Measurements from ENCODE around the gene FXYD3.
"Not testable (repeated sequence)": the region's sequence is repeated elsewhere in the genome, so short reads cannot be mapped to it uniquely, and the experiment has no call there.

Gene FXYD3

DNA sequence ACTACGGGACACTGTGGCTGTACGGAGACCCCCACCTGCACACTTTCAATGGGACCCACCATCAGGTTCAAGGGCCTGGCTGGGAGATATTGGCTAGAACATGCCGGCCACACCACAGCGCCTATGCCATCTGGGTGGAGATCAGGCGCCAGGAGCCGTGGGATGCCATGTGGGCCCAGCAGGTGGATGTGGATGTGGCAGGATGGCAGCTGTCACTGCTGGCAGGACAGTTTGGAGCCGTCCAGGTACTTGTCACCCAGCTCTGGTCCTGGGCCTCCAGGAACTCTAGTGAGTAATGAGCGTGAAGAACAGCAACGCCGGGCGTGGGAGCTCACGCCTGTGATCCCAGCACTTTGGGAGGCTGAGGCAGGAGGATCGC is 15.7 kb upstream of the FXYD3 start:
- Histone ChIP-seq H2AFZ (ENCODE audit: low read depth) (no peak overlapping the region), H3K27ac (no peak overlapping the region), H4K20me1 (ENCODE audit: insufficient read depth) (no peaks in the 10 kb centered on the region), H3K36me3 (ENCODE audit: insufficient read depth) (no peaks in the 10 kb centered on the region), H3K79me2 (ENCODE audit: insufficient read depth, low read depth) (no peaks in the 10 kb centered on the region), H3K4me2 (no peak overlapping the region), H3K9ac (no peak overlapping the region), H3K27me3 (ENCODE audit: insufficient read depth, low read depth) (peaks cover 6% of the 10 kb centered on the region; the same call in 1 of the 2 replicates), H3K4me1 (ENCODE audit: low read depth, poor library complexity, severe bottlenecking) (no peaks in the 10 kb centered on the region), H3K4me3 (IDR thresholded peaks at IDR 0.05; ENCODE audit: insufficient read depth, low read depth, low read length) (no peak overlapping the region)
- TF ChIP-seq, protein P1, sequence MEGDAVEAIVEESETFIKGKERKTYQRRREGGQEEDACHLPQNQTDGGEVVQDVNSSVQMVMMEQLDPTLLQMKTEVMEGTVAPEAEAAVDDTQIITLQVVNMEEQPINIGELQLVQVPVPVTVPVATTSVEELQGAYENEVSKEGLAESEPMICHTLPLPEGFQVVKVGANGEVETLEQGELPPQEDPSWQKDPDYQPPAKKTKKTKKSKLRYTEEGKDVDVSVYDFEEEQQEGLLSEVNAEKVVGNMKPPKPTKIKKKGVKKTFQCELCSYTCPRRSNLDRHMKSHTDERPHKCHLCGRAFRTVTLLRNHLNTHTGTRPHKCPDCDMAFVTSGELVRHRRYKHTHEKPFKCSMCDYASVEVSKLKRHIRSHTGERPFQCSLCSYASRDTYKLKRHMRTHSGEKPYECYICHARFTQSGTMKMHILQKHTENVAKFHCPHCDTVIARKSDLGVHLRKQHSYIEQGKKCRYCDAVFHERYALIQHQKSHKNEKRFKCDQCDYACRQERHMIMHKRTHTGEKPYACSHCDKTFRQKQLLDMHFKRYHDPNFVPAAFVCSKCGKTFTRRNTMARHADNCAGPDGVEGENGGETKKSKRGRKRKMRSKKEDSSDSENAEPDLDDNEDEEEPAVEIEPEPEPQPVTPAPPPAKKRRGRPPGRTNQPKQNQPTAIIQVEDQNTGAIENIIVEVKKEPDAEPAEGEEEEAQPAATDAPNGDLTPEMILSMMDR (conservative IDR thresholded peaks at IDR 0.05; ENCODE audit: low read depth, low read length): no peak

GRCh38 chr19:35100588-35101533 is 14.8 kb upstream of the FXYD3 start:
- H3K9ac ChIP-seq: no peak overlapping the region
- TF ChIP-seq, protein P1 (conservative IDR thresholded peaks at IDR 0.05; ENCODE audit: low read depth, low read length): no peak
- H3K4me3 ChIP-seq (IDR thresholded peaks at IDR 0.05; ENCODE audit: insufficient read depth, low read depth, low read length): no peak overlapping the region
- H3K4me2 ChIP-seq: no peak overlapping the region
- H3K4me1 ChIP-seq (ENCODE audit: low read depth, poor library complexity, severe bottlenecking): no peaks in the 10 kb centered on the region
- peaks cover 6% of the 10 kb centered on the region; the same call in 1 of the 2 replicates for H3K27me3 ChIP-seq (ENCODE audit: insufficient read depth, low read depth)
- no peaks in the 10 kb centered on the region for H4K20me1 ChIP-seq (ENCODE audit: insufficient read depth)
- no peaks in the 10 kb centered on the region for H3K79me2 ChIP-seq (ENCODE audit: insufficient read depth, low read depth)
- no peaks in the 10 kb centered on the region for H3K36me3 ChIP-seq (ENCODE audit: insufficient read depth)
- H2AFZ ChIP-seq (ENCODE audit: low read depth): no peak overlapping the region
- H3K27ac ChIP-seq: no peak overlapping the region

- H3K27ac ChIP-seq; H3K79me2 ChIP-seq (ENCODE audit: insufficient read depth, low read depth); H3K4me3 ChIP-seq (IDR thresholded peaks at IDR 0.05; ENCODE audit: insufficient read depth, low read depth, low read length); H2AFZ ChIP-seq (ENCODE audit: low read depth); H4K20me1 ChIP-seq (ENCODE audit: insufficient read depth); H3K36me3 ChIP-seq (ENCODE audit: insufficient read depth); H3K27me3 ChIP-seq (ENCODE audit: insufficient read depth, low read depth); H3K4me1 ChIP-seq (ENCODE audit: low read depth, poor library complexity, severe bottlenecking); H3K4me2 ChIP-seq; H3K9ac ChIP-seq: not testable (repeated sequence)
Measured at GRCh38 chr19:35101949-35102348, 13.7 kb upstream of the FXYD3 start.

DNA sequence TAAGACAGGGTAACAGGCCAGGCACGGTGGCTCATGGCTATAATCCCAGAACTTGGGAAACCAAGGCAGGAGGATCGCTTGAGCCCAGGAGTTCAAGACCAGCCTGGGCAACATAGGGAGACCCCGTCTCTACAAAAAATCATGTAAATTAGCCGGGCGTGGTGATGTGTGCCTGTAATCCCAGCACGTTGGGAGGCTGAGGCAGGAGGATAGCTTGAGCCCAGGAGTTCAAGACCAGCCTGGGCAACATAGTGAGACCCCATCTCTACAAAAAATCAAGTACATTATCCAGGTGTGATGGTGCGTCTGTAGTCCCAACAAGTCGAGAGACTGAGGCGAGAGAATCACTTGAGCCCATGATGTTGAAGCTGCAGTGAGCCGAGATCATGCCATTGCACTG is 12.0 kb upstream of the FXYD3 start:
- not testable (repeated sequence) for H2AFZ ChIP-seq (ENCODE audit: low read depth)

GRCh38 chr19:35104361-35104760 is 11.3 kb upstream of the FXYD3 start:
- H3K36me3 ChIP-seq (ENCODE audit: insufficient read depth): no peaks in the 10 kb centered on the region
- H3K4me3 ChIP-seq (IDR thresholded peaks at IDR 0.05; ENCODE audit: insufficient read depth, low read depth, low read length): no peak overlapping the region
- H3K27me3 ChIP-seq (ENCODE audit: insufficient read depth, low read depth): peaks cover 7% of the 10 kb centered on the region; the same call in 1 of the 2 replicates
- no peak overlapping the region for H3K9ac ChIP-seq
- H2AFZ ChIP-seq (ENCODE audit: low read depth): no peak overlapping the region
- no peak overlapping the region for H3K27ac ChIP-seq
- H3K4me1 ChIP-seq (ENCODE audit: low read depth, poor library complexity, severe bottlenecking): no peaks in the 10 kb centered on the region
- no peaks in the 10 kb centered on the region for H4K20me1 ChIP-seq (ENCODE audit: insufficient read depth)
- no peaks in the 10 kb centered on the region for H3K79me2 ChIP-seq (ENCODE audit: insufficient read depth, low read depth)
- H3K4me2 ChIP-seq: no peak overlapping the region
- TF ChIP-seq, protein P1 (conservative IDR thresholded peaks at IDR 0.05; ENCODE audit: low read depth, low read length): no peak

More for the DNA sequence above, 12.0 kb upstream of the FXYD3 start:
- not testable (repeated sequence) for H3K79me2 ChIP-seq (ENCODE audit: insufficient read depth, low read depth); H3K27me3 ChIP-seq (ENCODE audit: insufficient read depth, low read depth); H3K36me3 ChIP-seq (ENCODE audit: insufficient read depth); H4K20me1 ChIP-seq (ENCODE audit: insufficient read depth); H3K9ac ChIP-seq; H3K4me3 ChIP-seq (IDR thresholded peaks at IDR 0.05; ENCODE audit: insufficient read depth, low read depth, low read length); H3K27ac ChIP-seq; H3K4me1 ChIP-seq (ENCODE audit: low read depth, poor library complexity, severe bottlenecking); H3K4me2 ChIP-seq
